Panc1 (cell line): Measurements from ENCODE around the gene RASSF4. TPM values are rescaled to one million over a fixed set of nuclear protein-coding genes. Genes with fewer than 3 reads are reported as not detected.

Source experiments
- ATAC-seq: fragments of 200-7000 bp; cut with Tn5 transposase; 2 replicates; pipeline ENCODE4 v1.9.1; 2020; ENCODE audit warnings: mild to moderate bottlenecking, moderate library complexity
- BruUV-seq: library from RNA; stranded (reverse); fragments of 400-500 nt; replicated peaks from 2 replicates; lab custom pipeline; 2021; lab: Mats Ljungman, UMichigan
- CTCF ChIA-PET: fragments of 300-600 bp; sonication (Branson Sonifier 250); formaldehyde crosslinking; loops from one replicate; lab custom pipeline; 2022; ENCODE audit warnings: antibody characterized with exemption; lab: Charles Lee
- POLR2A ChIA-PET: fragments of 300-600 bp; sonication (Branson Sonifier 250); formaldehyde crosslinking; loops from one replicate; lab custom pipeline; 2022; ENCODE audit warnings: antibody characterized with exemption; lab: Charles Lee
- DNase-seq: peaks from one replicate; pipeline ENCODE4 v3.0.0-alpha.2; 2010; ENCODE audit warnings: low read depth, low spot score
- H3K27ac ChIP-seq: 2 replicates; pipeline ENCODE4 v1.5.1; 2011; ENCODE audit warnings: mild to moderate bottlenecking, low read length, inconsistent platforms
- H3K27me3 ChIP-seq: fragments of 200-500 bp; sonication (Bioruptor generic); 2 replicates; pipeline ENCODE4 v1.6.0; 2014; ENCODE audit warnings: low read length, inconsistent platforms; ENCODE audit not compliant: control insufficient read depth, insufficient read depth
- H3K36me3 ChIP-seq: fragments of 200-500 bp; sonication (Bioruptor generic); 2 replicates; pipeline ENCODE4 v1.5.1; 2014; ENCODE audit warnings: inconsistent platforms, mild to moderate bottlenecking, low read length, moderate library complexity; ENCODE audit not compliant: control insufficient read depth, insufficient read depth
- H3K4me1 ChIP-seq: 2 replicates; pipeline ENCODE4 v1.5.1; 2011; ENCODE audit warnings: inconsistent platforms, mild to moderate bottlenecking, low read length, moderate library complexity; ENCODE audit not compliant: control insufficient read depth, insufficient read depth
- H3K4me3 ChIP-seq, 2 experiments: 2 replicates each; pipeline ENCODE4 v1.5.1; 2011 to 2012; ENCODE audit warnings: low read depth in 2 of 2, low read length in 2 of 2, mild to moderate bottlenecking in 2 of 2, inconsistent platforms in 1 of 2, moderate library complexity in 1 of 2
- H3K9me3 ChIP-seq: fragments of 200-500 bp; sonication (Bioruptor generic); 2 replicates; pipeline ENCODE4 v1.5.1; 2014; ENCODE audit warnings: low read depth, mild to moderate bottlenecking, inconsistent platforms, low read length, moderate library complexity; ENCODE audit not compliant: control insufficient read depth, insufficient read depth
- CTCF ChIP-seq: fragments of 450-650 bp; IDR thresholded peaks from 2 replicates; pipeline ENCODE4 v1.5.1; 2017; ENCODE audit warnings: mild to moderate bottlenecking
- POLR2AphosphoS5 ChIP-seq: IDR thresholded peaks from 2 replicates; pipeline ENCODE4 v1.6.1; 2012; ENCODE audit warnings: mild to moderate bottlenecking, low read depth, low read length, moderate library complexity
- REST ChIP-seq, 2 experiments: IDR thresholded peaks; 2 replicates each; pipeline ENCODE4 v1.6.1; 2011 to 2012; ENCODE audit warnings: low read depth in 2 of 2, control low read depth in 1 of 2, low read length in 1 of 2, mild to moderate bottlenecking in 1 of 2, moderate library complexity in 1 of 2; ENCODE audit not compliant: insufficient read depth in 1 of 2
- SIN3A ChIP-seq: IDR thresholded peaks from 2 replicates; pipeline ENCODE4 v1.6.1; 2012; ENCODE audit warnings: low read depth, mild to moderate bottlenecking, low read length, moderate library complexity, borderline replicate concordance; ENCODE audit not compliant: insufficient read depth
- TCF7L2 ChIP-seq: IDR thresholded peaks from 2 replicates; pipeline ENCODE4 v1.6.1; 2011; ENCODE audit warnings: mild to moderate bottlenecking, low read depth, low read length, inconsistent platforms
- in situ Hi-C: cut with HindIII; loops from 2 replicates; pipeline ENCODE4 v1.10.0; 2016; ENCODE audit warnings: low sequenced_read_pairs, low pct_unique_long_range_greater_than_20kb
- intact Hi-C: fragments of 100-400 bp; cut with micrococcal nuclease; formaldehyde crosslinking; loops from one replicate; pipeline ENCODE4 v1.10.0; 2022; ENCODE audit not compliant: unreplicated experiment
- total RNA-seq: library from RNA; stranded (reverse); gene quantifications from one replicate; pipeline ENCODE4 v1.2.1, GENCODE V29; 2021; ENCODE audit not compliant: unreplicated experiment

The RASSF4 gene
- total RNA-seq, 1 experiment from 2014 or later = 13.9 TPM

- no peaks in the 10 kb centered on the region for H3K9me3 ChIP-seq
- no peak overlapping the region for H3K27ac ChIP-seq
- H3K4me3 ChIP-seq = no peak overlapping the region
- intact Hi-C loops = no loop called here
- ATAC-seq (no peak), DNase-seq (no peak)
- in situ Hi-C loops = no loop called here
- TF ChIP-seq SIN3A (no peak), TCF7L2 (no peak), CTCF (no peak)
- ChIA-PET POLR2A (no interaction called here), CTCF (interaction anchor here (0.7 kb wide), 1 partner anchor 75 kb away, joined by 3 read pairs; no protein-coding TSS in a partner anchor)
- no peaks in the 10 kb centered on the region for H3K27me3 ChIP-seq
- H3K36me3 ChIP-seq = no peaks in the 10 kb centered on the region
- BruUV-seq = no TSS peak
- 0 out of 2 replicates have a peak, but pooled peaks cover 3% of the 10 kb centered on the region for H3K4me1 ChIP-seq
These were observed 31.1 kb upstream of the RASSF4 start for GRCh38 chr10:44928462-44928861.

- no TSS peak for BruUV-seq
- Histone ChIP-seq H3K27me3 (no peaks in the 10 kb centered on the region), H3K27ac (no peak overlapping the region), H3K4me3 (no peak overlapping the region), H3K9me3 (no peaks in the 10 kb centered on the region), H3K36me3 (no peaks in the 10 kb centered on the region), H3K4me1 (0 out of 2 replicates have a peak, but pooled peaks cover 3% of the 10 kb centered on the region)
- intact Hi-C loops = loop anchor here (5.0 kb wide), 1 partner anchor 78 kb away; no protein-coding TSS in a partner anchor
- no peak for TF ChIP-seq SIN3A
- TF ChIP-seq REST (IDR thresholded peaks at IDR 0.05; ENCODE audit: insufficient read depth in 1 of 2, low read depth in 2 of 2, low read length in 1 of 2) = no peak
- TF ChIP-seq TCF7L2 = no peak
- TF ChIP-seq CTCF = no peak
- TF ChIP-seq POLR2AphosphoS5 = no peak
- ChIA-PET CTCF (interaction anchor here (0.7 kb wide), 2 partner anchors 8 to 74 kb away, joined by 3 read pairs; no protein-coding TSS in a partner anchor), POLR2A (no interaction called here)
- no peak for DNase-seq
- no peak for ATAC-seq
- in situ Hi-C loops = no loop called here
These were observed 30.0 kb upstream of the RASSF4 start for GRCh38 chr10:44929356-44930255.
